Measurements from ENCODE around the gene FERMT3. TPM values are rescaled to one million over a fixed set of nuclear protein-coding genes. Genes with fewer than 3 reads are reported as not detected.
A peak's percentile ranks its signal among the peaks of the same experiment; 100 is the strongest.

Gene FERMT3
- polyA plus RNA-seq, 2 donors, result 4.4 to 5.8 TPM

DNA sequence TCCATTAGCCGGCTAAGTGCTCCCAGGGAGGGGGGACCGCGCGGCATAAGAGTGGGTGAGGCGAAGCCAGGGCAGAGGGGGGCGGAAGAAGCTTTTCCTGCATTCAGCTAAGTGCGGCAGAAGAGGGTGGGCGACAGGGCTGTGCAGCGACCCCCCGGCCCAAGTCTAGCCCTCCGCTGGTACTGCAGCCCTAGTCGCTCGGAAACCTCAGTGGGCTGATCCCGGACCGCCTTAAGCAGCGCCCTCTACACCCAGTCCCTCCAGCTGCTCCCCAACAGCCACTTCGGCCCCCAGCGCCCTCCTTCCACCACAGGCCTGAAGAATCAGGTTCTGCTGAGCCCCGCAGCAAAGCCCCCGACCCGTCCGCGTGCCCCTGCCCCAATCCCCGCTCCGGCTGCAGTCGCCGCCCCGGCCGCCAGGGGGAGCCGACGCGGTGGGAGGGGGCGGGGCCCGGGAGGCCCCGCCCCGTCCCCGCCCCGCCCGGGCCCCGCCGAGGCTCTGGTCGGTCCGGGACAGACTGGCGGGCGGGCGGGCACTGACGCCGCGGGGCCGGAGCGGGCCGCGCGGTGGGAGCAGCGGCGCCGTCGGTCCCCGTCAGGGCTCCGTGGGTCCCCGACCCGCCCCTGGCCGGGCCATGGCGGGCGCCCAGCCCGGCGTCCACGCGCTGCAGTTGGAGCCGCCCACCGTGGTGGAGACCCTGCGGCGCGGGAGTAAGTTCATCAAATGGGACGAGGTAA lies 44.7 kb downstream of the FERMT3 start, which contains the start of gene PLCB3:
Gene PLCB3 (plus strand): TSS at position 515 of the 737 bp plus-strand sequence. CDS start 120 bp downstream, at position 635.
- peaks cover 0 to 18% of the 10 kb centered on the region in 2 donors for H3K36me3 ChIP-seq (ENCODE audit: control insufficient read depth in 2 of 2, insufficient read depth in 2 of 2, low read length in 1 of 2)
- H3K27me3 ChIP-seq (ENCODE audit: control insufficient read depth in 1 of 2, insufficient read depth in 2 of 2, low read length in 2 of 2), result no peaks in the 10 kb centered on the region
- peaks cover 6 to 14% of the 10 kb centered on the region in 2 donors for H3K4me1 ChIP-seq (ENCODE audit: control insufficient read depth in 2 of 2, insufficient read depth in 2 of 2, low read length in 1 of 2)
- H3K27ac ChIP-seq (ENCODE audit: low read depth in 2 of 2, low read length in 1 of 2), result peak within 1 kb of the TSS; percentile 64 to 84
- H3K4me3 ChIP-seq (ENCODE audit: low read depth in 1 of 2, low read length in 2 of 2), result peak within 1 kb of the TSS; percentile 75 to 85
- WGBS, 2 donors, result 1% methylated on average over 66 to 75 of the region's 75 CpGs
- H3K9me3 ChIP-seq (ENCODE audit: control insufficient read depth in 2 of 2, insufficient read depth in 1 of 2, low read depth in 1 of 2, low read length in 1 of 2), result no peaks in the 10 kb centered on the region

GRCh38 chr11:64251753-64252002 lies 45.2 kb downstream of the FERMT3 start:
- peaks cover 3 to 23% of the 10 kb centered on the region in 2 donors for H3K36me3 ChIP-seq (ENCODE audit: control insufficient read depth in 2 of 2, insufficient read depth in 2 of 2, low read length in 1 of 2)
- WGBS, 2 donors, result 0 to 1% methylated on average over 18 of the region's 18 CpGs
- H3K4me3 ChIP-seq (ENCODE audit: low read depth in 1 of 2, low read length in 2 of 2), result peak overlapping the region; percentile 75 to 85
- no peaks in the 10 kb centered on the region for H3K9me3 ChIP-seq (ENCODE audit: control insufficient read depth in 2 of 2, insufficient read depth in 1 of 2, low read depth in 1 of 2, low read length in 1 of 2)
- H3K4me1 ChIP-seq (ENCODE audit: control insufficient read depth in 2 of 2, insufficient read depth in 2 of 2, low read length in 1 of 2), result peaks cover 6 to 14% of the 10 kb centered on the region in 2 donors
- no peaks in the 10 kb centered on the region for H3K27me3 ChIP-seq (ENCODE audit: control insufficient read depth in 1 of 2, insufficient read depth in 2 of 2, low read length in 2 of 2)
- H3K27ac ChIP-seq (ENCODE audit: low read depth in 2 of 2, low read length in 1 of 2), result peak overlapping the region; percentile 64 to 84

GRCh38 chr11:64252003-64252872 lies 45.7 kb downstream of the FERMT3 start:
- 5% methylated on average over 23 of the region's 23 CpGs for WGBS, 2 donors
- Histone ChIP-seq H3K27ac (ENCODE audit: low read depth in 2 of 2, low read length in 1 of 2) (peak overlapping the region; percentile 64 to 84), H3K4me1 (ENCODE audit: control insufficient read depth in 2 of 2, insufficient read depth in 2 of 2, low read length in 1 of 2) (peaks cover 6 to 14% of the 10 kb centered on the region in 2 donors), H3K36me3 (ENCODE audit: control insufficient read depth in 2 of 2, insufficient read depth in 2 of 2, low read length in 1 of 2) (peaks cover 4 to 24% of the 10 kb centered on the region in 2 donors), H3K27me3 (ENCODE audit: control insufficient read depth in 1 of 2, insufficient read depth in 2 of 2, low read length in 2 of 2) (no peaks in the 10 kb centered on the region), H3K9me3 (ENCODE audit: control insufficient read depth in 2 of 2, insufficient read depth in 1 of 2, low read depth in 1 of 2, low read length in 1 of 2) (no peaks in the 10 kb centered on the region), H3K4me3 (ENCODE audit: low read depth in 1 of 2, low read length in 2 of 2) (peak overlapping the region; percentile 75 to 85)

DNA sequence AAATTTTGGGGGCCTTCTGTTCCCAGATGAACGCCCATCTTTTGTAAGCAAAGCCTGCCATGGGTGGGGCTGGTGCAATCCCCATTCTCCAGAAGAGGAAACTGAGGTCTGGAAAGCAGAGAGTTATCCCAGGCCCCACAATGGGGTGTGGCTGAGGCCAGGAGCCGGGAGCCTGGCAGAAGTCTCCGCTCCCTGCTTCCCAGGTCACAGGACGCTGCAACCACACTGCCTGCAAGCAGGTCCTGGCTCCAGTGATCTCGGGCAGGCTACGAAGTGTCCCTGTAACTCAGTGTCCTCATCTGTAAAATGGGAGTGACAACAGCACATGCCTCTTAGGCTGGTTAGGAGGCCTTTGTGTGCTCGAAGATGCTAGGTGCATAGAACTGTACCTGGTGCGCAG lies 46.5 kb downstream of the FERMT3 start:
- 69 to 70% methylated on average over 8 of the region's 8 CpGs for WGBS, 2 donors
- Histone ChIP-seq H3K9me3 (ENCODE audit: control insufficient read depth in 2 of 2, insufficient read depth in 1 of 2, low read depth in 1 of 2, low read length in 1 of 2) (no peaks in the 10 kb centered on the region), H3K27me3 (ENCODE audit: control insufficient read depth in 1 of 2, insufficient read depth in 2 of 2, low read length in 2 of 2) (no peaks in the 10 kb centered on the region), H3K4me1 (ENCODE audit: control insufficient read depth in 2 of 2, insufficient read depth in 2 of 2, low read length in 1 of 2) (peaks cover 6 to 14% of the 10 kb centered on the region in 2 donors), H3K27ac (ENCODE audit: low read depth in 2 of 2, low read length in 1 of 2) (peak overlapping the region in 1 of 2 donors; percentile 45), H3K4me3 (ENCODE audit: low read depth in 1 of 2, low read length in 2 of 2) (peak overlapping the region in 1 of 2 donors; percentile 85), H3K36me3 (ENCODE audit: control insufficient read depth in 2 of 2, insufficient read depth in 2 of 2, low read length in 1 of 2) (peaks cover 4 to 25% of the 10 kb centered on the region in 2 donors)

- peaks cover 4 to 29% of the 10 kb centered on the region in 2 donors for H3K36me3 ChIP-seq (ENCODE audit: control insufficient read depth in 2 of 2, insufficient read depth in 2 of 2, low read length in 1 of 2)
- peaks cover 6 to 14% of the 10 kb centered on the region in 2 donors for H3K4me1 ChIP-seq (ENCODE audit: control insufficient read depth in 2 of 2, insufficient read depth in 2 of 2, low read length in 1 of 2)
- no peaks in the 10 kb centered on the region for H3K9me3 ChIP-seq (ENCODE audit: control insufficient read depth in 2 of 2, insufficient read depth in 1 of 2, low read depth in 1 of 2, low read length in 1 of 2)
- no peaks in the 10 kb centered on the region for H3K27me3 ChIP-seq (ENCODE audit: control insufficient read depth in 1 of 2, insufficient read depth in 2 of 2, low read length in 2 of 2)
- no peak overlapping the region for H3K4me3 ChIP-seq (ENCODE audit: low read depth in 1 of 2, low read length in 2 of 2)
- no peak overlapping the region for H3K27ac ChIP-seq (ENCODE audit: low read depth in 2 of 2, low read length in 1 of 2)
- WGBS, 2 donors, result 43 to 48% methylated on average over 5 of the region's 5 CpGs
These were observed 47.0 kb downstream of the FERMT3 start for GRCh38 chr11:64253481-64253880.

- no peaks in the 10 kb centered on the region for H3K9me3 ChIP-seq (ENCODE audit: control insufficient read depth in 2 of 2, insufficient read depth in 1 of 2, low read depth in 1 of 2, low read length in 1 of 2)
- H3K27me3 ChIP-seq (ENCODE audit: control insufficient read depth in 1 of 2, insufficient read depth in 2 of 2, low read length in 2 of 2), result no peaks in the 10 kb centered on the region
- no peak overlapping the region for H3K4me3 ChIP-seq (ENCODE audit: low read depth in 1 of 2, low read length in 2 of 2)
- no peak overlapping the region for H3K27ac ChIP-seq (ENCODE audit: low read depth in 2 of 2, low read length in 1 of 2)
- WGBS, 2 donors, result 89 to 94% methylated on average over 7 of the region's 7 CpGs
- H3K4me1 ChIP-seq (ENCODE audit: control insufficient read depth in 2 of 2, insufficient read depth in 2 of 2, low read length in 1 of 2), result peaks cover 6 to 14% of the 10 kb centered on the region in 2 donors
- peaks cover 8 to 36% of the 10 kb centered on the region in 2 donors for H3K36me3 ChIP-seq (ENCODE audit: control insufficient read depth in 2 of 2, insufficient read depth in 2 of 2, low read length in 1 of 2)
These were observed 47.8 kb downstream of the FERMT3 start for GRCh38 chr11:64254326-64254725.

- 89% methylated on average over 35 of the region's 35 CpGs for WGBS, 2 donors
- Histone ChIP-seq H3K4me1 (ENCODE audit: control insufficient read depth in 2 of 2, insufficient read depth in 2 of 2, low read length in 1 of 2) (peaks cover 5 to 14% of the 10 kb centered on the region in 2 donors), H3K27ac (ENCODE audit: low read depth in 2 of 2, low read length in 1 of 2) (no peak overlapping the region), H3K4me3 (ENCODE audit: low read depth in 1 of 2, low read length in 2 of 2) (no peak overlapping the region), H3K36me3 (ENCODE audit: control insufficient read depth in 2 of 2, insufficient read depth in 2 of 2, low read length in 1 of 2) (peaks cover 11 to 47% of the 10 kb centered on the region in 2 donors), H3K27me3 (ENCODE audit: control insufficient read depth in 1 of 2, insufficient read depth in 2 of 2, low read length in 2 of 2) (no peaks in the 10 kb centered on the region), H3K9me3 (ENCODE audit: control insufficient read depth in 2 of 2, insufficient read depth in 1 of 2, low read depth in 1 of 2, low read length in 1 of 2) (no peaks in the 10 kb centered on the region)
These were observed 48.9 kb downstream of the FERMT3 start for GRCh38 chr11:64255135-64256128.

DNA sequence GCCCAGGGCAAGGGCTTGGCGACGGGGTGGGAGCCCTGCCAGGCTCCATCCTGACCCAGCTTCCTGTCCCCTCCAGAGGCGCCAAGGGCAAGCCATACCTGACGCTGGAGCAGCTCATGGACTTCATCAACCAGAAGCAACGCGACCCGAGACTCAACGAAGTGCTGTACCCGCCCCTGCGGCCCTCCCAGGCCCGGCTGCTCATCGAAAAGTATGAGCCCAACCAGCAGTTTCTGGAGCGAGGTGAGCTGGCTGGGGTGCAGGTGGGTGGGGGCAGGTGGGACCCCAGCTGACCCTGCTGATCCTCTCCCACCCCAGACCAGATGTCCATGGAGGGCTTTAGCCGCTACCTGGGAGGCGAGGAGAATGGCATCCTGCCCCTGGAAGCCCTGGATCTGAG lies 49.8 kb downstream of the FERMT3 start:
- no peak overlapping the region for H3K4me3 ChIP-seq (ENCODE audit: low read depth in 1 of 2, low read length in 2 of 2)
- H3K27ac ChIP-seq (ENCODE audit: low read depth in 2 of 2, low read length in 1 of 2), result no peak overlapping the region
- no peaks in the 10 kb centered on the region for H3K9me3 ChIP-seq (ENCODE audit: control insufficient read depth in 2 of 2, insufficient read depth in 1 of 2, low read depth in 1 of 2, low read length in 1 of 2)
- peaks cover 0 to 8% of the 10 kb centered on the region in 2 donors for H3K4me1 ChIP-seq (ENCODE audit: control insufficient read depth in 2 of 2, insufficient read depth in 2 of 2, low read length in 1 of 2)
- peaks cover 14 to 50% of the 10 kb centered on the region in 2 donors for H3K36me3 ChIP-seq (ENCODE audit: control insufficient read depth in 2 of 2, insufficient read depth in 2 of 2, low read length in 1 of 2)
- 80 to 81% methylated on average over 15 of the region's 15 CpGs for WGBS, 2 donors
- no peaks in the 10 kb centered on the region for H3K27me3 ChIP-seq (ENCODE audit: control insufficient read depth in 1 of 2, insufficient read depth in 2 of 2, low read length in 2 of 2)

- H3K4me1 ChIP-seq (ENCODE audit: control insufficient read depth in 2 of 2, insufficient read depth in 2 of 2, low read length in 1 of 2), result no peaks in the 10 kb centered on the region
- WGBS, 2 donors, result 89 to 91% methylated on average over 18 to 24 of the region's 24 CpGs
- H3K9me3 ChIP-seq (ENCODE audit: control insufficient read depth in 2 of 2, insufficient read depth in 1 of 2, low read depth in 1 of 2, low read length in 1 of 2), result no peaks in the 10 kb centered on the region
- H3K4me3 ChIP-seq (ENCODE audit: low read depth in 1 of 2, low read length in 2 of 2), result no peak overlapping the region
- no peaks in the 10 kb centered on the region for H3K27me3 ChIP-seq (ENCODE audit: control insufficient read depth in 1 of 2, insufficient read depth in 2 of 2, low read length in 2 of 2)
- no peak overlapping the region for H3K27ac ChIP-seq (ENCODE audit: low read depth in 2 of 2, low read length in 1 of 2)
- H3K36me3 ChIP-seq (ENCODE audit: control insufficient read depth in 2 of 2, insufficient read depth in 2 of 2, low read length in 1 of 2), result peaks cover 14 to 70% of the 10 kb centered on the region in 2 donors
These were observed 51.8 kb downstream of the FERMT3 start for GRCh38 chr11:64258356-64258755.
